ENCODE measurements around the gene PCTP.

PCTP gene

GRCh38 chr17:55762086-55762858 is 11.4 kb downstream of the PCTP start:
- TF ChIP-seq CTCF (IDR thresholded peaks at IDR 0.05; ENCODE audit: insufficient read depth, low read length, poor library complexity, severe bottlenecking), result no peak
- H3K27me3 ChIP-seq (replicated peaks; ENCODE audit: control insufficient read depth, insufficient read depth, low read length), result no peaks in the 10 kb centered on the region
- H3K4me3 ChIP-seq (replicated peaks; ENCODE audit: low read depth, low read length), result no peak overlapping the region
- no peak for DNase-seq (ENCODE audit: extremely low read depth, insufficient read length)
- no peaks in the 10 kb centered on the region for H3K36me3 ChIP-seq (ENCODE audit: control insufficient read depth, insufficient read depth, low read length)

GRCh38 chr17:55763856-55764255 is 13.0 kb downstream of the PCTP start:
- no peak overlapping the region for H3K4me3 ChIP-seq (replicated peaks; ENCODE audit: low read depth, low read length)
- DNase-seq (ENCODE audit: extremely low read depth, insufficient read length), result no peak
- no peak for TF ChIP-seq CTCF (IDR thresholded peaks at IDR 0.05; ENCODE audit: insufficient read depth, low read length, poor library complexity, severe bottlenecking)

GRCh38 chr17:55764610-55765009 is 13.8 kb downstream of the PCTP start:
- Histone ChIP-seq H3K27me3 (replicated peaks; ENCODE audit: control insufficient read depth, insufficient read depth, low read length) (no peaks in the 10 kb centered on the region), H3K36me3 (ENCODE audit: control insufficient read depth, insufficient read depth, low read length) (no peaks in the 10 kb centered on the region; the same call in 1 of the 2 replicates), H3K4me3 (replicated peaks; ENCODE audit: low read depth, low read length) (no peak overlapping the region)
- DNase-seq (ENCODE audit: extremely low read depth, insufficient read length), result no peak
- TF ChIP-seq CTCF (IDR thresholded peaks at IDR 0.05; ENCODE audit: insufficient read depth, low read length, poor library complexity, severe bottlenecking), result no peak

More at GRCh38 chr17:55763856-55764255, 13.0 kb downstream of the PCTP start:
- Histone ChIP-seq H3K36me3 (ENCODE audit: control insufficient read depth, insufficient read depth, low read length) (no peaks in the 10 kb centered on the region), H3K27me3 (replicated peaks; ENCODE audit: control insufficient read depth, insufficient read depth, low read length) (no peaks in the 10 kb centered on the region)

- TF ChIP-seq CTCF (IDR thresholded peaks at IDR 0.05; ENCODE audit: insufficient read depth, low read length, poor library complexity, severe bottlenecking), result no peak
- Histone ChIP-seq H3K27me3 (replicated peaks; ENCODE audit: control insufficient read depth, insufficient read depth, low read length) (no peaks in the 10 kb centered on the region), H3K36me3 (ENCODE audit: control insufficient read depth, insufficient read depth, low read length) (no peaks in the 10 kb centered on the region; the same call in 1 of the 2 replicates), H3K4me3 (replicated peaks; ENCODE audit: low read depth, low read length) (no peak overlapping the region)
- DNase-seq (ENCODE audit: extremely low read depth, insufficient read length), result no peak
Measured at GRCh38 chr17:55765472-55765871, 14.6 kb downstream of the PCTP start.

- Histone ChIP-seq H3K36me3 (ENCODE audit: control insufficient read depth, insufficient read depth, low read length) (no peaks in the 10 kb centered on the region; the same call in 1 of the 2 replicates), H3K27me3 (replicated peaks; ENCODE audit: control insufficient read depth, insufficient read depth, low read length) (no peaks in the 10 kb centered on the region), H3K4me3 (replicated peaks; ENCODE audit: low read depth, low read length) (no peak overlapping the region)
- no peak for DNase-seq (ENCODE audit: extremely low read depth, insufficient read length)
- no peak for TF ChIP-seq CTCF (IDR thresholded peaks at IDR 0.05; ENCODE audit: insufficient read depth, low read length, poor library complexity, severe bottlenecking)
Measured at GRCh38 chr17:55768936-55769624, 18.2 kb downstream of the PCTP start.

All from GM06990 (cell line).